GM18909 (cell line): ENCODE data around the gene CUEDC2.

Experiments used
- ATAC-seq: cut with Tn5 transposase; IDR thresholded peaks from one replicate; pipeline ENCODE4 v1.9.1; 2021; ENCODE audit warnings: mild to moderate bottlenecking; ENCODE audit not compliant: unreplicated experiment, poor library complexity

Gene CUEDC2

GRCh38 chr10:102432162-102432950 lies at the start of gene CUEDC2:
TSS of gene CUEDC2 (minus strand) at chr10:102432574. CDS start at chr10:102425188, 7,386 bp downstream.
- peak; percentile 83 for ATAC-seq

- ATAC-seq: no peak
These were observed 48.0 kb upstream of the CUEDC2 start for GRCh38 chr10:102480396-102480795.

GRCh38 chr10:102479651-102480050 lies 47.3 kb upstream of the CUEDC2 start:
- ATAC-seq: no peak

GRCh38 chr10:102476466-102477141 lies 44.2 kb upstream of the CUEDC2 start:
- no peak for ATAC-seq

DNA sequence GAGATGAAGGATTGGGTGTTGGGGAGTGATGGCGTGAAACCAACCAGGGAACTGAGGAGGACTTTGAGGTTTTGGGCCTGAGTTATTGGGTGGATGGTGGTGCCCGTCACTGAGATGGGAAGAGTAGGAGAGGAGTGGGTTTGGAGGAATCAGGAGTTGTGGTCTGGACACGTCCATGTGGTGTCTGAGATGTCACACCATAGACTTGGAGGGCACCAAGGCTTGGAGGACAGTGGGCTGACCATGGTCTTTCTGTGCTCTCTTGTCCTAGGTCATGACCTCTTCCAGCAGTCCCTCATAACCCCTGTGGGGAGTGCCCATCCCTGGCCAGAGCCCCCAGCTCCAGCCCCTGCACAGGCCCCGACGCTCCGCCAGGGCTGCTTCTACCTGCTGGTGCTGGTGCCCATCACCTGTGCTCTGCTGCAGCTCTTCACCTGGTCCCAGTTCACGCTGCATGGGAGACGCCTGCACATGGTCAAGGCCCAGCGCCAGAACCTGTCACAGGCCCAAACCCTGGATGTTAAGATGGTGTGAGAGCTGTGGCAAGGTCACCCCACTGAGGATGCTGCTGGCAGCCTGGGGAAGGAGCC lies 43.2 kb upstream of the CUEDC2 start:
- ATAC-seq: no peak

- no peak for ATAC-seq
These were observed 41.3 kb upstream of the CUEDC2 start for GRCh38 chr10:102473445-102474331.

GRCh38 chr10:102470579-102471546 lies 38.5 kb upstream of the CUEDC2 start:
- no peak for ATAC-seq

DNA sequence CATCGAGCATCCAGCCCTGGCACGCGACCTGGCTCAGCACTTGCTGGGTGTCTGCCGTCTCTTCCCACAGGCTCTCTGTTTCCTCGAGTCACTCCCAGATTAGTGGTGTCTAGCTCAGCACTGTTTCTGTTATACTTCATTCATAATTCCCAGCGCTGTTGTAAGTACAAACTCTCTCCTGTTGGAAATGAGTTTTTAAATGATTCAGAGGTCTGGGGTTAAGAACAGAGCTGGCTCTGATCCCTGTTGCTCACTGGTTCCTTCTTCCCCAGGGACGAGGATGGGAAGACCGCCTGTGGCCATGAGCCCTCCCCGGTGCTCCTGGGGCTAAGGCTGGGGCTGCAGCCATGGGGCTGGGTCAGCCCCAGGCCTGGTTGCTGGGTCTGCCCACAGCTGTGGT lies 36.3 kb upstream of the CUEDC2 start:
- ATAC-seq: no peak

DNA sequence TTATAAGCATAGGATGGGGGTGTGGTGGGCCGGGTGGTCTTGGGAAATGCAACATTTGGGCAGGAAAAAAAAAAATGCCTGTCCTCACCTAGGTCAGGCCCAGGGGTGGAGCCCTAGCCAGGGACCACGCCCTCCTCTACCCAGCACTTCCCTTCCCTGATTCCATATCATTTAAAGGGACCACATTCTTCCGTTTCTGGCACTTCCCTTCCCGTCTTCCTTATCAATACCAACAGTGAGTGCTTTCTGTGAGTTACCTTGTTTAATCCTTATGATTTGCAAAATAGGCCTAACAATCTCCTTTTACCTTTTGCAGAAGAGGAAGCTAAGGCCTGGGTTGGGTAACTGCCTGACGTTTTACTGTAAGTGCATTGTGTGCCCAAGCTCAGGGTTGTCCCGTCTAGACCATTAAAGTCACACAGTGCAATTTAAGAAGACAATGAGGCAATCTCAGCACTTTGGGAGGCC lies 35.6 kb upstream of the CUEDC2 start:
- ATAC-seq: no peak

DNA sequence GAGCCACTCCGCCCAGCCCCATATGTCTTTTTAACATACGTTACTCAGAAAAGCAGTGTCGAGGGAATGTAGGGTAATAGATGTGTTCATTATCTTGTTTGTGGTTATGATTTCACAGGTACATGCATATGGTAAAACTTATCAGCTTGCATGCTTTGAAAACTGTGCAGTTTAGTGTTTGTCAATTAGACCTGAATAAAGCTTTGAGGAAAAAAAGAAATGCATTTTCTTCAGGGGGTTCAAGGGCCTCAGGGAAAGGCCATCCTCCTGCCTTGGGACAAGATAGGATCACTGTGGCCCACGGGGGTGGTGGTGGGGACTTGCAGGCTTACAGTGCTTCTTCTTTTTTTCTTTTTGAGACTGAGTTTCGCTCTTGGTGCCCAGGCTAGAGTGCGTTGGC lies 34.9 kb upstream of the CUEDC2 start:
- no peak for ATAC-seq

- ATAC-seq: no peak
These were observed 33.1 kb upstream of the CUEDC2 start for GRCh38 chr10:102465466-102465865.

DNA sequence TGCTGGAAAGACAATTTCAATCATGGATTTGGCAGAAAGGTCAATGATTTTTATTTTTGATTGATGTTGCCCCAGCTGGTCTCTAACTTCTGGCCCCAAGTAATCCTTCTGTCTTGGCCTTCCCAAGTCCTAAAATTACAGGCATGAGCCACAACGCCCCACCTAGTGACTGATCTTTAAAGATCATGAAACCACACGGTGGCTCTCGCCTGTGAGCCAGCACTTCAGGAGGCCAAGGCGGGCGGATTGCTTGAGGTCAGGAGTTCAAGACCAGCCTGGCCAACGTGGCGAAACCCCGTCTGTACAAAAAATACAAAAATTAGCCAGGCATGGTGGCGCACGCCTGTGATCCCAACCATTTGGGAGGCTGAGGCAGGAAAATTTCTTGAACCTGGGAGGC lies 31.6 kb upstream of the CUEDC2 start:
- no peak for ATAC-seq

DNA sequence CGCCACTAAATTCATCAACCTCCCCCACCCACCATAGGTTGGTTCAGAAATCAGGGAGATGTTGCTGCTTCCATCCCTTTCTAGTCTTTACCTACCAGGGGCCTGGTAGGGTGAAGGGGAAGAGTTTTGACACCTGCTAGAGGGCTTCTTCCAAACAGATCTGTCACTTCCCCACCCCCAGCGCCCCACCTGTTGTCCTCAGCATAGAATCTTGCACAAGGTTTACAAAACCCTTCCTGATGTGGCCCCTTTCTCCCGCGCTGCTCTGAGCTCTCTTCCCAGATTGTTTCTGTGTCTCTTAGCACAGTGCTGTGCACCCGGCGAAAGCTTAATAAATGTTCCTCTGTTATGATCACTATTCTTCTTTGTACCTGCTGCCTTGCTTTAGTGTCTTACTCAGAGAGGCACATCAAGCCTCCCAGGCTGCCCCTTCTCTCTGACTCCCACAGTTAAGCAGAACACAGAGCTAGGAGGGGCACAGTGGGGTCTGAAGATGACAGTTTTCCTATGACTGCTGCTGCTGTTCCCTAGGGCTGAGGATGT lies 30.2 kb upstream of the CUEDC2 start:
- no peak for ATAC-seq

DNA sequence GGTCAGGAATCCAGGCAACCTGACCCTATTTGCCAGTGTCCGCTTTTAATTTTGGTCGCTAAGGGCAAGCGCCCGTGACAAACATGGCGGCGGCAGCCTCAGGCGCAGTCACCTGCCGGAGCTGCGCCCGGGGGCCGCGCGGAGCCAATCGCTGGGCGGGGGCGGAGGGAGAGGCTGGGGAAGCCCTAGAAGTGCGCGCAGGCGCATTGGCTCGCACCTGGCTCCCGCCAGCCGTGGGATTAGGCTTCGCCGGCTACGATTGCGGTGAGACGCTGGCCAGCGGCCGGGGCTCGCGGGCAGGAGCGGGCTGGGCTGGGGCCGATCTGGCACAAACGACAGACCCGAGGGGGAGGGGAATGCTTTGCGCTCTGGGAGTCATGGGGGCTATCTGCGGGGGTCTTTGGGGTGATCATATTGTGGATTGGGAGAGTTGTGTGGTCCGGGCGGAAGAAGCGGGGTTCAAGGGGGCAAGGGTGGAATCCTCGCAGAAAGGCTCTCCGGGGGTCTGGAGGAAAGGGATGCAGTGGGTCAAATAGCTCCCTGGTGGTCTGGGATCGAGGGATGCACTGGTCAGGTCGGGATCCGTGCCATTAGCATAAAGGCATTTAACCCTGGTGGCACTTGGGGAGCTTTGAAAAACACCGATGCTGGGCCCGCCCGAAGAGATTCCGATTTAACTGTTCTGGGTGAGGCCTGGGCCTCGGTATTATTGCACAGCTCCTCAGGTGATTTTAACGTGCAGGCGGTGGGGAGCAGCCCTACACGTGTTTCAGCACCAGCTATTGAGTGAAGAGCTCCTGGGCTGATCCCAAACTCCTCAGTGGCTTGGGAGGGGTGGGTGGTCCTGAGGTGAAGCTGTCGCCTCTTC lies 29.0 kb upstream of the CUEDC2 start:
- peak; percentile 88 for ATAC-seq

DNA sequence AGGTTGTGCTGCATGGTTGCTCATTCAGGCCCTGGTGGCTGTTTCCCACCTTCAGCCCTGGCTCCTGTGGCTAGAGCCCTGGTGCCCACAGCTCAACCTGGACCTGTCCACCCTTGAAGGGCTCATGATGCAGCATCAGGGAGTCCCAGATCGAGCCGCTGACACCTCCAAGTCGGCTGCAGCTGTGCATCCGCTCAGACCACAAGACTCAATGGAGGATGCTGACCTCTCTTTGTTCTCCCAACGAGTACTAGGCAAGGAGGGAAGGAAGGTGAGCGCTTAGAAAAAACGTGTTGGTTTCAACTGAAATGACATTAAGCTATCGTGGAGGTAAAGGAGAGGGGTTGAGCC lies 28.4 kb upstream of the CUEDC2 start:
- ATAC-seq: peak; percentile 40

DNA sequence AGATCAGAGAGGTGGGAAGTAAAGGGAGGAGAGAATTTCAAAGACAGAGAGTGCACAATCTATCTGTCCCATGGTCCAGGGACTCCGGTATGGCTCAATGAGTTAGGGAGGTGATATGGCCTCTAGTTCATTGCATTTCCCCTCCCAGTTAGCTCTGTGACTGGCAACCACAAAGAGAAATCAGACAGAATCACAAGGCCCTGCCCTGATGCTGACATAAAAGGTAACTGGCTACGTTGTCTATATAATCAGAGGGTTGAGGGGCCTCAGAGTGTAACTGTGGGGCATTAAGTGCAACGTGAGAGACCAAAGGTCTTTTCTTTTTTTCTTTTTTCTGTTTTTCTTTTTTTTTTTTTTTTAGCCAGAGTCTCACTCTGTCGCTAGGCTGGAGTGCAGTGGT lies 26.3 kb upstream of the CUEDC2 start:
- no peak for ATAC-seq

- ATAC-seq: no peak
These were observed 25.3 kb upstream of the CUEDC2 start for GRCh38 chr10:102457591-102458150.
